GM23338 (cell line): ENCODE data around the gene CLDN7.

ENCODE experiments used
- CREB1 ChIP-seq: fragments of 250-450 bp; sonication (Bioruptor Pico); IDR thresholded peaks from 2 replicates; pipeline ENCODE4 v1.5.0; 2020; ENCODE audit warnings: low read depth, mild to moderate bottlenecking, moderate library complexity
- EZH2 ChIP-seq: fragments of 200-600 bp; sonication (generic); IDR thresholded peaks from one replicate; pipeline ENCODE4 v1.8.0; 2017; ENCODE audit warnings: antibody characterized with exemption, mild to moderate bottlenecking, low read depth; ENCODE audit not compliant: unreplicated experiment
- EZH2phosphoT487 ChIP-seq: fragments of 200-600 bp; sonication (generic); IDR thresholded peaks from one replicate; pipeline ENCODE4 v1.8.1; 2018; ENCODE audit warnings: antibody characterized with exemption; ENCODE audit not compliant: unreplicated experiment
- JUNB ChIP-seq: IDR thresholded peaks from one replicate; pipeline ENCODE4 v1.6.1; 2016; ENCODE audit warnings: antibody characterized with exemption; ENCODE audit not compliant: unreplicated experiment
- NANOG ChIP-seq: IDR thresholded peaks from 2 replicates; pipeline ENCODE4 v1.6.1; 2016; ENCODE audit warnings: antibody characterized with exemption, borderline replicate concordance
- POLR2AphosphoS5 ChIP-seq: IDR thresholded peaks from 2 replicates; pipeline ENCODE4 v1.6.1; 2016; ENCODE audit warnings: antibody characterized with exemption, low read depth
- STAT1 ChIP-seq: IDR thresholded peaks from one replicate; pipeline ENCODE4 v1.6.1; 2016; ENCODE audit warnings: antibody characterized with exemption; ENCODE audit not compliant: unreplicated experiment
- ZNF331 ChIP-seq: fragments of 250-450 bp; sonication (Bioruptor Pico); IDR thresholded peaks from 2 replicates; pipeline ENCODE4 v1.5.0; 2020; ENCODE audit warnings: low read depth, mild to moderate bottlenecking, moderate library complexity
- TF ChIP-seq, protein P1 (sequence below), 2 experiments: fragments of 200-600 bp in 1 of 2; sonication (generic) in 1 of 2; conservative IDR thresholded peaks; 2 replicates each; pipeline versions ENCODE4 v1.5.1 to v1.6.1; 2016 to 2017; ENCODE audit warnings: antibody characterized with exemption in 2 of 2, low read depth in 2 of 2, mild to moderate bottlenecking in 2 of 2, moderate library complexity in 1 of 2
- TF ChIP-seq, protein P2 (sequence below): IDR thresholded peaks from one replicate; pipeline ENCODE4 v1.6.1; 2018; ENCODE audit warnings: antibody characterized with exemption; ENCODE audit not compliant: unreplicated experiment
- TF ChIP-seq, protein P3 (sequence below): IDR thresholded peaks from 2 replicates; pipeline ENCODE4 v1.6.1; 2016; ENCODE audit warnings: antibody characterized with exemption
- TF ChIP-seq, protein P4 (sequence below): fragments of 250-450 bp; sonication (Bioruptor Pico); IDR thresholded peaks from 2 replicates; pipeline ENCODE4 v1.5.0; 2020; ENCODE audit warnings: mild to moderate bottlenecking, moderate library complexity

DNA sequence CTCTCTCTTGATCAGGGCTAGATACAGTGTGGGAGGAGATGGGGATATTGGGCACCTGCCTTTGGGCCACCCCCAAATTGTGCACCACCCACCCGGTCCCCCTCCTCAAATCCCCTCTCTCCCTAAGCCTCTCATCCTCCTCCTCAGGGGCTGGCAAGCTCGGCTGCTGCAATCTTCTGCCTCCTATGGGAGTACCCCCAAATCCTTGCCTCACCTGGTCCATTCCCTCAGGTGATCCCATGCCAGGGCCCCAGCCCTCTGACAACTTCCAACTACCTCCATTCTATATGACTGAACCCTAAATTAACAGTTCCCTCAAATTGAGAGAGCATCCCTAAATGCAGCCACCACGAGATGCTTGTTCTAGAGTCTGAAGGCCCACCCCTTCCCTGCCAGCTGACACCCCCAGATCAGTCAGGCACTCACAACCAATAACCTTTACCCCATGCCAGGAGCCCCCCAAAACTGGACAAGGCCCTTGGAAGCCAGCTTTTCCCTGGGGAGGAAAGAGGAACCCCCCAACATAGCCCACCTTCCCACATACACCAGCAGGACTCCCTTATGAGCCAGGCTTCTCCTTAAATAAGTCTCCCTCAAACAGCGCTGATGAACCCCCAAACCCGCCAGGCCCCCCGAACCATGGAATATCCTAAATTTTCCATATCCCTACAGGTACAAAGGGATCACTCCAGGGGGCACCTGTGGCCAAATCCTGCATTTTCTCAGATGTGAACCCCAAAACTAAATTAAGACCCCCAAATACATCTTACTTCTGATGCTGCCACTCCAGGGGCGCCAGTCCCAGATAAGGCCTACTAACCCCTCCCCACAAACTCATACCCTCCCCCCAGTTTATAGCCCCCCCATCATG, 45.8 kb downstream of the CLDN7 start:
- TF ChIP-seq, protein P1, sequence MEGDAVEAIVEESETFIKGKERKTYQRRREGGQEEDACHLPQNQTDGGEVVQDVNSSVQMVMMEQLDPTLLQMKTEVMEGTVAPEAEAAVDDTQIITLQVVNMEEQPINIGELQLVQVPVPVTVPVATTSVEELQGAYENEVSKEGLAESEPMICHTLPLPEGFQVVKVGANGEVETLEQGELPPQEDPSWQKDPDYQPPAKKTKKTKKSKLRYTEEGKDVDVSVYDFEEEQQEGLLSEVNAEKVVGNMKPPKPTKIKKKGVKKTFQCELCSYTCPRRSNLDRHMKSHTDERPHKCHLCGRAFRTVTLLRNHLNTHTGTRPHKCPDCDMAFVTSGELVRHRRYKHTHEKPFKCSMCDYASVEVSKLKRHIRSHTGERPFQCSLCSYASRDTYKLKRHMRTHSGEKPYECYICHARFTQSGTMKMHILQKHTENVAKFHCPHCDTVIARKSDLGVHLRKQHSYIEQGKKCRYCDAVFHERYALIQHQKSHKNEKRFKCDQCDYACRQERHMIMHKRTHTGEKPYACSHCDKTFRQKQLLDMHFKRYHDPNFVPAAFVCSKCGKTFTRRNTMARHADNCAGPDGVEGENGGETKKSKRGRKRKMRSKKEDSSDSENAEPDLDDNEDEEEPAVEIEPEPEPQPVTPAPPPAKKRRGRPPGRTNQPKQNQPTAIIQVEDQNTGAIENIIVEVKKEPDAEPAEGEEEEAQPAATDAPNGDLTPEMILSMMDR (conservative IDR thresholded peaks at IDR 0.05; ENCODE audit: low read depth in 2 of 2), result no peak
- TF ChIP-seq ZNF331 (no peak), EZH2 (no peak), CREB1 (no peak), EZH2phosphoT487 (no peak), NANOG (no peak), POLR2AphosphoS5 (no peak), STAT1 (no peak), JUNB (no peak)
- TF ChIP-seq, protein P2, sequence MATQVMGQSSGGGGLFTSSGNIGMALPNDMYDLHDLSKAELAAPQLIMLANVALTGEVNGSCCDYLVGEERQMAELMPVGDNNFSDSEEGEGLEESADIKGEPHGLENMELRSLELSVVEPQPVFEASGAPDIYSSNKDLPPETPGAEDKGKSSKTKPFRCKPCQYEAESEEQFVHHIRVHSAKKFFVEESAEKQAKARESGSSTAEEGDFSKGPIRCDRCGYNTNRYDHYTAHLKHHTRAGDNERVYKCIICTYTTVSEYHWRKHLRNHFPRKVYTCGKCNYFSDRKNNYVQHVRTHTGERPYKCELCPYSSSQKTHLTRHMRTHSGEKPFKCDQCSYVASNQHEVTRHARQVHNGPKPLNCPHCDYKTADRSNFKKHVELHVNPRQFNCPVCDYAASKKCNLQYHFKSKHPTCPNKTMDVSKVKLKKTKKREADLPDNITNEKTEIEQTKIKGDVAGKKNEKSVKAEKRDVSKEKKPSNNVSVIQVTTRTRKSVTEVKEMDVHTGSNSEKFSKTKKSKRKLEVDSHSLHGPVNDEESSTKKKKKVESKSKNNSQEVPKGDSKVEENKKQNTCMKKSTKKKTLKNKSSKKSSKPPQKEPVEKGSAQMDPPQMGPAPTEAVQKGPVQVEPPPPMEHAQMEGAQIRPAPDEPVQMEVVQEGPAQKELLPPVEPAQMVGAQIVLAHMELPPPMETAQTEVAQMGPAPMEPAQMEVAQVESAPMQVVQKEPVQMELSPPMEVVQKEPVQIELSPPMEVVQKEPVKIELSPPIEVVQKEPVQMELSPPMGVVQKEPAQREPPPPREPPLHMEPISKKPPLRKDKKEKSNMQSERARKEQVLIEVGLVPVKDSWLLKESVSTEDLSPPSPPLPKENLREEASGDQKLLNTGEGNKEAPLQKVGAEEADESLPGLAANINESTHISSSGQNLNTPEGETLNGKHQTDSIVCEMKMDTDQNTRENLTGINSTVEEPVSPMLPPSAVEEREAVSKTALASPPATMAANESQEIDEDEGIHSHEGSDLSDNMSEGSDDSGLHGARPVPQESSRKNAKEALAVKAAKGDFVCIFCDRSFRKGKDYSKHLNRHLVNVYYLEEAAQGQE, result no peak
- TF ChIP-seq, protein P3, sequence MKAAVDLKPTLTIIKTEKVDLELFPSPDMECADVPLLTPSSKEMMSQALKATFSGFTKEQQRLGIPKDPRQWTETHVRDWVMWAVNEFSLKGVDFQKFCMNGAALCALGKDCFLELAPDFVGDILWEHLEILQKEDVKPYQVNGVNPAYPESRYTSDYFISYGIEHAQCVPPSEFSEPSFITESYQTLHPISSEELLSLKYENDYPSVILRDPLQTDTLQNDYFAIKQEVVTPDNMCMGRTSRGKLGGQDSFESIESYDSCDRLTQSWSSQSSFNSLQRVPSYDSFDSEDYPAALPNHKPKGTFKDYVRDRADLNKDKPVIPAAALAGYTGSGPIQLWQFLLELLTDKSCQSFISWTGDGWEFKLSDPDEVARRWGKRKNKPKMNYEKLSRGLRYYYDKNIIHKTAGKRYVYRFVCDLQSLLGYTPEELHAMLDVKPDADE, result no peak
- TF ChIP-seq, protein P4, sequence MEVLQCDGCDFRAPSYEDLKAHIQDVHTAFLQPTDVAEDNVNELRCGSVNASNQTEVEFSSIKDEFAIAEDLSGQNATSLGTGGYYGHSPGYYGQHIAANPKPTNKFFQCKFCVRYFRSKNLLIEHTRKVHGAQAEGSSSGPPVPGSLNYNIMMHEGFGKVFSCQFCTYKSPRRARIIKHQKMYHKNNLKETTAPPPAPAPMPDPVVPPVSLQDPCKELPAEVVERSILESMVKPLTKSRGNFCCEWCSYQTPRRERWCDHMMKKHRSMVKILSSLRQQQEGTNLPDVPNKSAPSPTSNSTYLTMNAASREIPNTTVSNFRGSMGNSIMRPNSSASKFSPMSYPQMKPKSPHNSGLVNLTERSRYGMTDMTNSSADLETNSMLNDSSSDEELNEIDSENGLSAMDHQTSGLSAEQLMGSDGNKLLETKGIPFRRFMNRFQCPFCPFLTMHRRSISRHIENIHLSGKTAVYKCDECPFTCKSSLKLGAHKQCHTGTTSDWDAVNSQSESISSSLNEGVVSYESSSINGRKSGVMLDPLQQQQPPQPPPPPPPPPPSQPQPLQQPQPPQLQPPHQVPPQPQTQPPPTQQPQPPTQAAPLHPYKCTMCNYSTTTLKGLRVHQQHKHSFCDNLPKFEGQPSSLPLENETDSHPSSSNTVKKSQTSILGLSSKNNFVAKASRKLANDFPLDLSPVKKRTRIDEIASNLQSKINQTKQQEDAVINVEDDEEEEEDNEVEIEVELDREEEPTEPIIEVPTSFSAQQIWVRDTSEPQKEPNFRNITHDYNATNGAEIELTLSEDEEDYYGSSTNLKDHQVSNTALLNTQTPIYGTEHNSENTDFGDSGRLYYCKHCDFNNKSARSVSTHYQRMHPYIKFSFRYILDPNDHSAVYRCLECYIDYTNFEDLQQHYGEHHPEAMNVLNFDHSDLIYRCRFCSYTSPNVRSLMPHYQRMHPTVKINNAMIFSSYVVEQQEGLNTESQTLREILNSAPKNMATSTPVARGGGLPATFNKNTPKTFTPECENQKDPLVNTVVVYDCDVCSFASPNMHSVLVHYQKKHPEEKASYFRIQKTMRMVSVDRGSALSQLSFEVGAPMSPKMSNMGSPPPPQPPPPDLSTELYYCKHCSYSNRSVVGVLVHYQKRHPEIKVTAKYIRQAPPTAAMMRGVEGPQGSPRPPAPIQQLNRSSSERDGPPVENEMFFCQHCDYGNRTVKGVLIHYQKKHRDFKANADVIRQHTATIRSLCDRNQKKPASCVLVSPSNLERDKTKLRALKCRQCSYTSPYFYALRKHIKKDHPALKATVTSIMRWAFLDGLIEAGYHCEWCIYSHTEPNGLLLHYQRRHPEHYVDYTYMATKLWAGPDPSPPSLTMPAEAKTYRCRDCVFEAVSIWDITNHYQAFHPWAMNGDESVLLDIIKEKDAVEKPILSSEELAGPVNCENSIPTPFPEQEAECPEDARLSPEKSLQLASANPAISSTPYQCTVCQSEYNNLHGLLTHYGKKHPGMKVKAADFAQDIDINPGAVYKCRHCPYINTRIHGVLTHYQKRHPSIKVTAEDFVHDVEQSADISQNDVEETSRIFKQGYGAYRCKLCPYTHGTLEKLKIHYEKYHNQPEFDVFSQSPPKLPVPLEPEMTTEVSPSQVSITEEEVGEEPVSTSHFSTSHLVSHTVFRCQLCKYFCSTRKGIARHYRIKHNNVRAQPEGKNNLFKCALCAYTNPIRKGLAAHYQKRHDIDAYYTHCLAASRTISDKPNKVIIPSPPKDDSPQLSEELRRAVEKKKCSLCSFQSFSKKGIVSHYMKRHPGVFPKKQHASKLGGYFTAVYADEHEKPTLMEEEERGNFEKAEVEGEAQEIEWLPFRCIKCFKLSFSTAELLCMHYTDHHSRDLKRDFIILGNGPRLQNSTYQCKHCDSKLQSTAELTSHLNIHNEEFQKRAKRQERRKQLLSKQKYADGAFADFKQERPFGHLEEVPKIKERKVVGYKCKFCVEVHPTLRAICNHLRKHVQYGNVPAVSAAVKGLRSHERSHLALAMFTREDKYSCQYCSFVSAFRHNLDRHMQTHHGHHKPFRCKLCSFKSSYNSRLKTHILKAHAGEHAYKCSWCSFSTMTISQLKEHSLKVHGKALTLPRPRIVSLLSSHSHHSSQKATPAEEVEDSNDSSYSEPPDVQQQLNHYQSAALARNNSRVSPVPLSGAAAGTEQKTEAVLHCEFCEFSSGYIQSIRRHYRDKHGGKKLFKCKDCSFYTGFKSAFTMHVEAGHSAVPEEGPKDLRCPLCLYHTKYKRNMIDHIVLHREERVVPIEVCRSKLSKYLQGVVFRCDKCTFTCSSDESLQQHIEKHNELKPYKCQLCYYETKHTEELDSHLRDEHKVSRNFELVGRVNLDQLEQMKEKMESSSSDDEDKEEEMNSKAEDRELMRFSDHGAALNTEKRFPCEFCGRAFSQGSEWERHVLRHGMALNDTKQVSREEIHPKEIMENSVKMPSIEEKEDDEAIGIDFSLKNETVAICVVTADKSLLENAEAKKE (CRISPR knock-in tag), result no peak
